DND-41 (cell line): ENCODE data around the gene ZNF428.

ENCODE experiments used
- ATAC-seq: fragments of 200-7000 bp; cut with Tn5 transposase; 3 replicates; pipeline ENCODE4 v1.9.1; 2021; ENCODE audit warnings: low read depth; ENCODE audit not compliant: insufficient read depth
- DNase-seq: peaks from one replicate; pipeline ENCODE4 v3.0.0-alpha.2; 2020
- H2AFZ ChIP-seq: 2 replicates; pipeline ENCODE4 v1.6.0; 2012; ENCODE audit warnings: low read depth, low read length
- H3K27ac ChIP-seq: 2 replicates; pipeline ENCODE4 v1.5.1; 2012; ENCODE audit warnings: low read length, inconsistent platforms
- H3K27me3 ChIP-seq: fragments of 200-600 bp; sonication (generic); 2 replicates; pipeline ENCODE4 v1.6.0; 2012; ENCODE audit warnings: low read length, mild to moderate bottlenecking, inconsistent platforms; ENCODE audit not compliant: insufficient read depth, poor library complexity
- H3K36me3 ChIP-seq: 2 replicates; pipeline ENCODE4 v1.5.1; 2012; ENCODE audit warnings: low read length, inconsistent platforms; ENCODE audit not compliant: insufficient read depth
- H3K4me1 ChIP-seq: 2 replicates; pipeline ENCODE4 v1.5.1; 2012; ENCODE audit warnings: mild to moderate bottlenecking, low read length; ENCODE audit not compliant: insufficient read depth
- H3K4me2 ChIP-seq: 2 replicates; pipeline ENCODE4 v1.6.0; 2012; ENCODE audit warnings: mild to moderate bottlenecking, moderate library complexity, low read length, inconsistent platforms; ENCODE audit not compliant: insufficient read depth
- H3K4me3 ChIP-seq, 2 experiments: fragments of 200-600 bp in 1 of 2; shearing (Covaris generic) in 1 of 2; 2 replicates each; pipeline ENCODE4 v1.5.1; 2012 to 2016; ENCODE audit warnings: inconsistent platforms in 2 of 2, low read length in 2 of 2, mild to moderate bottlenecking in 2 of 2, low read depth in 1 of 2, moderate library complexity in 1 of 2
- H3K79me2 ChIP-seq: 2 replicates; pipeline ENCODE4 v1.6.0; 2012; ENCODE audit warnings: low read length, inconsistent platforms; ENCODE audit not compliant: insufficient read depth
- H3K9ac ChIP-seq: 2 replicates; pipeline ENCODE4 v1.6.0; 2012; ENCODE audit warnings: low read depth, mild to moderate bottlenecking, inconsistent platforms, low read length, moderate library complexity
- H3K9me3 ChIP-seq: 2 replicates; pipeline ENCODE4 v1.5.1; 2012; ENCODE audit warnings: low read length, moderate library complexity, mild to moderate bottlenecking, inconsistent platforms; ENCODE audit not compliant: insufficient read depth, severe bottlenecking
- H4K20me1 ChIP-seq: 2 replicates; pipeline ENCODE4 v1.6.0; 2012; ENCODE audit warnings: low read length; ENCODE audit not compliant: insufficient read depth
- EZH2 ChIP-seq: IDR thresholded peaks from 3 replicates; pipeline ENCODE4 v1.6.1; 2012; ENCODE audit warnings: borderline replicate concordance, low read depth, mild to moderate bottlenecking, moderate library complexity, low read length, inconsistent platforms; ENCODE audit not compliant: severe bottlenecking
- TF ChIP-seq, protein P1 (sequence below): IDR thresholded peaks from 2 replicates; pipeline ENCODE4 v1.5.1; 2012; ENCODE audit warnings: borderline replicate concordance, low read length, moderate library complexity, mild to moderate bottlenecking; ENCODE audit not compliant: poor library complexity, severe bottlenecking; ENCODE audit errors: extremely low read depth

The ZNF428 gene

DNA sequence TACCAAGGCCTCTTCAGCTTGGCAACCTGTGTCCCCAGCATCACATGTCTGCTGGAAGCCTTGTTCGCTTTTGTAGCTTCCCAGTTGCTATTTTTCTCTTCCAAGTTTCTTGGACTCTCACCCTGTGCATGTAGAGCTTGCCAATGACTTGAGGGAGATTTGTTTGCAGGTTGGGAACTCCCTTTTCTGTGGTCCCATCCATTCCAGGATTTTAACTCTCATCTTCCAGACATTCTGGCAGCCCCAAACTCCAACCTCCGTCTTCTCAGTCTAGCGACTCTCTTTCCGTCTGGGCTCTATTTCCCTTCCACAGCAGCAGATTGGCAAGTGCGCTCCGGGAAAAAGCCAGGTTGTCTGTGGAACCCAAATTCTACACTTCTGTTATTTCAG is 41.5 kb upstream of the ZNF428 start:
- Histone ChIP-seq H3K9me3 (no peaks in the 10 kb centered on the region), H4K20me1 (no peaks in the 10 kb centered on the region), H3K27me3 (no peaks in the 10 kb centered on the region), H3K9ac (no peak overlapping the region), H2AFZ (no peak overlapping the region), H3K79me2 (no peaks in the 10 kb centered on the region), H3K4me2 (no peak overlapping the region), H3K36me3 (peaks cover 17% of the 10 kb centered on the region), H3K27ac (no peak overlapping the region), H3K4me1 (peaks cover 17% of the 10 kb centered on the region), H3K4me3 (no peak overlapping the region)
- no peak for DNase-seq
- no peak for ATAC-seq
- TF ChIP-seq, protein P1, sequence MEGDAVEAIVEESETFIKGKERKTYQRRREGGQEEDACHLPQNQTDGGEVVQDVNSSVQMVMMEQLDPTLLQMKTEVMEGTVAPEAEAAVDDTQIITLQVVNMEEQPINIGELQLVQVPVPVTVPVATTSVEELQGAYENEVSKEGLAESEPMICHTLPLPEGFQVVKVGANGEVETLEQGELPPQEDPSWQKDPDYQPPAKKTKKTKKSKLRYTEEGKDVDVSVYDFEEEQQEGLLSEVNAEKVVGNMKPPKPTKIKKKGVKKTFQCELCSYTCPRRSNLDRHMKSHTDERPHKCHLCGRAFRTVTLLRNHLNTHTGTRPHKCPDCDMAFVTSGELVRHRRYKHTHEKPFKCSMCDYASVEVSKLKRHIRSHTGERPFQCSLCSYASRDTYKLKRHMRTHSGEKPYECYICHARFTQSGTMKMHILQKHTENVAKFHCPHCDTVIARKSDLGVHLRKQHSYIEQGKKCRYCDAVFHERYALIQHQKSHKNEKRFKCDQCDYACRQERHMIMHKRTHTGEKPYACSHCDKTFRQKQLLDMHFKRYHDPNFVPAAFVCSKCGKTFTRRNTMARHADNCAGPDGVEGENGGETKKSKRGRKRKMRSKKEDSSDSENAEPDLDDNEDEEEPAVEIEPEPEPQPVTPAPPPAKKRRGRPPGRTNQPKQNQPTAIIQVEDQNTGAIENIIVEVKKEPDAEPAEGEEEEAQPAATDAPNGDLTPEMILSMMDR, result no peak
- TF ChIP-seq EZH2, result no peak

DNA sequence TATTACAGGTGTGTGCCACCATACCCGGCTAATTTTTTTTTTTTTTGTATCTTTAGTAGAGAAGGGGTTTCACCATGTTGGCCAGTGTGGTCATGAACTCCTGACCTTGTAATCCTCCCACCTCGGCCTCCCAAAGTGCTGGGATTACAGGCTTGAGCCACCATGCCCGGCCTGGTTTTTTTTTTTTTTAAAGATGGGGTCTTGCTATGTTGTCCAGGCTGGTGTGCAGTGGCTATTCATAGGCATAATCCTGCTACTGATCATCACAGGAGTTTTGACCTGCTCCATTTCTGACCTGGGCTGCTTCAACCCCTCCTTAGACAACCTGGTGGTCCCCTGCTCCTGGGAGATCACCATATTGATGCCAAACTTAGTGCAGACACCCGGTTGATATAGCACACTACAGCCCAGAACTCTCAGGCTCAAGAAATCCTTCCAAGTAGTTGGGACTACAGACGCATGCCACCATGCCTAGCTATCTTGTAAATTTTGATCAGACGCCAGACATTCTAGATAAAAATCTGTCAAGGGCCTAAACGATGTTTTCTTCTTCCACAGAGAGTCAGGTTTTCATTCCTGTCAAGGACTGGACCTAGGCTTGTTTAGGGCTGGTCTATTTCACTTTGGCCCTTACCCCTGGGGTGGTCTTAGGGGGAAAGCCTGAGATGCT is 41.0 kb upstream of the ZNF428 start:
- H3K36me3 ChIP-seq, result peaks cover 20% of the 10 kb centered on the region

DNA sequence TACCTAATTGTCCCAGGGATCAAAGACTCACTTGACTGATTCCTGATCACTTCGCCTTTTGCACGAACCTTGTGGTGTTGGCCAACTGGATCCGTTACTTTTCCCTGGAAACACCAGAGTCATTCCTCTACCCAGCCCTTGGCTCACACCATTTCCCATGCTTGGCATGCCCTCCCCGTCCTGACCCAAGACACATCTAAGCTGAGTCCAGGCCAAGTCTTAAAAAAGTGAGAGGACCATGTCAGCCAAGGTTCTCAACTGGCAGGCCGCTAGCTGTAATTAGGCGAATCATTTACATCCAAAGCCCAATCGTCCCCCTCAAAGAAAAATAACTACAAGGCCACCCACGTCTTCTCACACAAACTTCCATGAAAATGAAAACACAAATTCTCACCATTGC is 39.1 kb upstream of the ZNF428 start:
- H3K79me2 ChIP-seq, result no peaks in the 10 kb centered on the region
- no peak overlapping the region for H3K4me2 ChIP-seq
- H3K4me1 ChIP-seq, result no peaks in the 10 kb centered on the region
- H4K20me1 ChIP-seq, result no peaks in the 10 kb centered on the region; the same call in 1 of the 2 replicates
- H3K9me3 ChIP-seq, result no peaks in the 10 kb centered on the region
- no peak for DNase-seq
- H2AFZ ChIP-seq, result no peak overlapping the region
- H3K27ac ChIP-seq, result no peak overlapping the region
- H3K9ac ChIP-seq, result no peak overlapping the region
- no peak overlapping the region for H3K4me3 ChIP-seq
- ATAC-seq, result no peak
- no peak for TF ChIP-seq EZH2
- TF ChIP-seq, protein P1, result no peak
- H3K36me3 ChIP-seq, result peaks cover 23% of the 10 kb centered on the region
- no peaks in the 10 kb centered on the region for H3K27me3 ChIP-seq

More for the DNA sequence above, 41.0 kb upstream of the ZNF428 start:
- H3K4me2 ChIP-seq, result no peak overlapping the region
- no peaks in the 10 kb centered on the region for H3K9me3 ChIP-seq
- no peak overlapping the region for H3K9ac ChIP-seq
- H3K79me2 ChIP-seq, result no peaks in the 10 kb centered on the region
- H3K27me3 ChIP-seq, result no peaks in the 10 kb centered on the region
- DNase-seq (no peak), ATAC-seq (no peak)
- H3K4me1 ChIP-seq, result peaks cover 17% of the 10 kb centered on the region
- H3K27ac ChIP-seq, result no peak overlapping the region
- H4K20me1 ChIP-seq, result no peaks in the 10 kb centered on the region
- H2AFZ ChIP-seq, result no peak overlapping the region
- TF ChIP-seq, protein P1, result no peak
- TF ChIP-seq EZH2, result no peak
- H3K4me3 ChIP-seq, result no peak overlapping the region

DNA sequence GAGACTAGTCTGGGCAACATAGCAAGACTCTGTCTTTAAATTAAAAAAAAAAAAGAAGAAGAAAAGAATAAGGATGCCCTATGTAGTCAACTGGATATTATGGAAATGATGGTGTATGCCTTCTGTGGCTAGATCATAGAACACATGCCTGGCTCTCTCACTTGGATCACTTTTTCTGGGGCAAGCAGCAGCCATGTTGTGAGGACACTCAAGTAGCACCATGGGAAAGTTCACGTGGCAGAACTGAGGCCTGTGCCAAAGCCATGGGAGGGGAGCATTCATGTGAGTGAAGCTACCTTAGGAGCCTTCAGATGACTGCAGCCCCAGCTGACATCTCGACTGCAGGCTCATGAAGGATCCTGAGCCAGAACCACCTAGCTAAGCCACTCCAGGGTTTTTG is 38.6 kb upstream of the ZNF428 start:
- Histone ChIP-seq H3K36me3 (peaks cover 26% of the 10 kb centered on the region), H3K4me1 (no peaks in the 10 kb centered on the region)

More for the DNA sequence above, 38.6 kb upstream of the ZNF428 start:
- no peak overlapping the region for H3K4me3 ChIP-seq
- no peak overlapping the region for H3K4me2 ChIP-seq
- DNase-seq, result no peak
- no peaks in the 10 kb centered on the region for H3K9me3 ChIP-seq
- H4K20me1 ChIP-seq, result no peaks in the 10 kb centered on the region; the same call in 1 of the 2 replicates
- no peak for TF ChIP-seq EZH2
- TF ChIP-seq, protein P1, result no peak
- H3K27ac ChIP-seq, result no peak overlapping the region
- no peak overlapping the region for H3K9ac ChIP-seq
- no peak for ATAC-seq
- no peaks in the 10 kb centered on the region for H3K27me3 ChIP-seq
- H2AFZ ChIP-seq, result no peak overlapping the region
- H3K79me2 ChIP-seq, result no peaks in the 10 kb centered on the region
